Neural progenitor cell (in vitro differentiated cells): ENCODE results near the gene ZNF277. TPM values are rescaled to one million over a fixed set of nuclear protein-coding genes. Genes with fewer than 3 reads are reported as not detected.

Experiments used
- DNase-seq: peaks from one replicate; pipeline ENCODE4 v3.0.0-alpha.2; 2016; ENCODE audit warnings: low spot score
- H2AFZ ChIP-seq: fragments of 200-600 bp; sonication (generic); replicated peaks from 2 replicates; pipeline ENCODE4 v1.6.1; 2016; ENCODE audit warnings: antibody characterized with exemption
- H3F3A ChIP-seq: fragments of 200-600 bp; sonication (generic); 2 replicates; pipeline ENCODE4 v1.6.1; 2016; ENCODE audit warnings: antibody characterized with exemption, low read depth
- H3K27ac ChIP-seq: fragments of 200-600 bp; sonication (generic); 2 replicates; pipeline ENCODE4 v1.5.1; 2016; ENCODE audit warnings: mild to moderate bottlenecking
- H3K27me3 ChIP-seq: fragments of 200-600 bp; sonication (generic); 2 replicates; pipeline ENCODE4 v1.6.1; 2016; ENCODE audit warnings: mild to moderate bottlenecking, moderate library complexity
- H3K36me3 ChIP-seq: fragments of 200-600 bp; sonication (generic); 2 replicates; pipeline ENCODE4 v1.5.1; 2016
- H3K4me1 ChIP-seq: fragments of 200-600 bp; sonication (generic); 2 replicates; pipeline ENCODE4 v1.6.1; 2016; ENCODE audit warnings: mixed run types
- H3K4me2 ChIP-seq: fragments of 200-600 bp; sonication (generic); 2 replicates; pipeline ENCODE4 v1.6.1; 2016
- H3K4me3 ChIP-seq: fragments of 200-600 bp; sonication (generic); 2 replicates; pipeline ENCODE4 v1.5.1; 2016
- H3K79me2 ChIP-seq: fragments of 200-600 bp; sonication (generic); 2 replicates; pipeline ENCODE4 v1.6.1; 2016; ENCODE audit warnings: low read depth
- H3K9ac ChIP-seq: fragments of 200-600 bp; sonication (generic); 2 replicates; pipeline ENCODE4 v1.6.1; 2016
- H3K9me3 ChIP-seq: fragments of 200-600 bp; sonication (generic); 2 replicates; pipeline ENCODE4 v1.5.1; 2016; ENCODE audit warnings: low read depth
- H4K20me1 ChIP-seq: fragments of 200-600 bp; sonication (generic); 2 replicates; pipeline ENCODE4 v1.6.1; 2016; ENCODE audit warnings: low read depth
- H3K27ac Mint-ChIP-seq: 3 replicates; pipeline ENCODE4 v1.8.0; 2021; ENCODE audit warnings: mixed read lengths
- H3K27me3 Mint-ChIP-seq: 2 replicates; pipeline ENCODE4 v1.8.0; 2022; ENCODE audit warnings: low read depth, mild to moderate bottlenecking, inconsistent platforms, moderate library complexity, mixed read lengths; ENCODE audit not compliant: insufficient read depth
- H3K36me3 Mint-ChIP-seq: 3 replicates; pipeline ENCODE4 v1.8.0; 2021; ENCODE audit warnings: mixed read lengths
- H3K4me1 Mint-ChIP-seq: 3 replicates; pipeline ENCODE4 v1.8.0; 2021; ENCODE audit warnings: mixed read lengths
- H3K4me3 Mint-ChIP-seq: 3 replicates; pipeline ENCODE4 v1.8.0; 2021; ENCODE audit warnings: mild to moderate bottlenecking, moderate library complexity, mixed read lengths
- H3K9me3 Mint-ChIP-seq: 3 replicates; pipeline ENCODE4 v1.8.0; 2020; ENCODE audit warnings: mixed read lengths
- CTCF ChIP-seq: fragments of 200-600 bp; sonication (generic); IDR thresholded peaks from 2 replicates; pipeline ENCODE4 v1.5.1; 2017; ENCODE audit warnings: antibody characterized with exemption, mild to moderate bottlenecking
- EZH2 ChIP-seq: fragments of 200-600 bp; sonication (generic); IDR thresholded peaks from 2 replicates; pipeline ENCODE4 v1.6.1; 2017; ENCODE audit warnings: antibody characterized with exemption, mild to moderate bottlenecking, moderate library complexity
- EZH2phosphoT487 ChIP-seq: fragments of 200-600 bp; sonication (generic); IDR thresholded peaks from 2 replicates; pipeline ENCODE4 v1.6.1; 2017; ENCODE audit warnings: antibody characterized with exemption
- total RNA-seq: library from RNA; depleted of rRNA; stranded (reverse); fragments of >200 nt; gene quantifications from 2 replicates; pipeline ENCODE4 v1.2.3, GENCODE V29; 2015; ENCODE audit warnings: low replicate concordance

The ZNF277 gene
- total RNA-seq, 1 donor from 2014 or later, result 55.5 TPM

GRCh38 chr7:112282476-112283188 lies 76.1 kb downstream of the ZNF277 start:
- no peaks in the 10 kb centered on the region for H3F3A ChIP-seq
- H3K27ac Mint-ChIP-seq, result no peak overlapping the region

GRCh38 chr7:112283382-112283910 lies 77.0 kb downstream of the ZNF277 start:
- Mint-ChIP-seq H3K9me3 (peaks cover 3% of the 10 kb centered on the region), H3K36me3 (no peaks in the 10 kb centered on the region), H3K27ac (no peak overlapping the region), H3K27me3 (no peaks in the 10 kb centered on the region), H3K4me1 (no peaks in the 10 kb centered on the region), H3K4me3 (no peak overlapping the region)
- Histone ChIP-seq H3K4me3 (no peak overlapping the region), H3K27ac (no peak overlapping the region), H3K9me3 (no peaks in the 10 kb centered on the region), H3K79me2 (peaks cover 6% of the 10 kb centered on the region), H3K9ac (no peak overlapping the region), H3K27me3 (no peaks in the 10 kb centered on the region), H4K20me1 (no peaks in the 10 kb centered on the region), H3F3A (no peaks in the 10 kb centered on the region), H3K4me1 (no peaks in the 10 kb centered on the region), H2AFZ (no peak overlapping the region), H3K4me2 (no peak overlapping the region), H3K36me3 (no peaks in the 10 kb centered on the region)
- no peak for DNase-seq
- TF ChIP-seq CTCF, result no peak
- TF ChIP-seq EZH2phosphoT487, result no peak
- no peak for TF ChIP-seq EZH2

More at GRCh38 chr7:112282476-112283188, 76.1 kb downstream of the ZNF277 start:
- H3K9me3 ChIP-seq, result no peaks in the 10 kb centered on the region
- DNase-seq, result no peak
- no peak overlapping the region for H3K27ac ChIP-seq
- H2AFZ ChIP-seq, result no peak overlapping the region
- H3K4me2 ChIP-seq, result no peak overlapping the region
- H3K4me3 ChIP-seq, result no peak overlapping the region
- no peaks in the 10 kb centered on the region for H3K27me3 Mint-ChIP-seq
- peaks cover 3% of the 10 kb centered on the region for H3K9me3 Mint-ChIP-seq
- no peaks in the 10 kb centered on the region for H3K4me1 Mint-ChIP-seq
- H3K79me2 ChIP-seq, result peaks cover 6% of the 10 kb centered on the region
- no peaks in the 10 kb centered on the region for H3K36me3 Mint-ChIP-seq
- TF ChIP-seq EZH2phosphoT487 (no peak), EZH2 (no peak), CTCF (no peak)
- no peaks in the 10 kb centered on the region for H4K20me1 ChIP-seq
- no peak overlapping the region for H3K4me3 Mint-ChIP-seq
- H3K4me1 ChIP-seq, result no peaks in the 10 kb centered on the region
- no peak overlapping the region for H3K9ac ChIP-seq
- no peaks in the 10 kb centered on the region for H3K36me3 ChIP-seq
- no peaks in the 10 kb centered on the region for H3K27me3 ChIP-seq

GRCh38 chr7:112286250-112287086 lies 80.0 kb downstream of the ZNF277 start:
- no peaks in the 10 kb centered on the region for H3K27me3 ChIP-seq
- H3K9me3 ChIP-seq, result no peaks in the 10 kb centered on the region
- H3F3A ChIP-seq, result no peaks in the 10 kb centered on the region
- H3K36me3 ChIP-seq, result no peaks in the 10 kb centered on the region
- H3K27ac ChIP-seq, result no peak overlapping the region
- no peaks in the 10 kb centered on the region for H3K4me1 ChIP-seq
- Mint-ChIP-seq H3K9me3 (no peaks in the 10 kb centered on the region), H3K36me3 (no peaks in the 10 kb centered on the region), H3K4me1 (no peaks in the 10 kb centered on the region), H3K4me3 (no peak overlapping the region), H3K27ac (no peak overlapping the region), H3K27me3 (no peaks in the 10 kb centered on the region)
- no peak overlapping the region for H3K4me3 ChIP-seq
- no peaks in the 10 kb centered on the region for H3K79me2 ChIP-seq
- no peak overlapping the region for H3K4me2 ChIP-seq
- H2AFZ ChIP-seq, result no peak overlapping the region
- DNase-seq, result no peak
- no peaks in the 10 kb centered on the region for H4K20me1 ChIP-seq
- H3K9ac ChIP-seq, result no peak overlapping the region
- TF ChIP-seq CTCF (no peak), EZH2phosphoT487 (no peak), EZH2 (no peak)
